ENCODE results near the gene CMTM8.

Gene CMTM8

DNA sequence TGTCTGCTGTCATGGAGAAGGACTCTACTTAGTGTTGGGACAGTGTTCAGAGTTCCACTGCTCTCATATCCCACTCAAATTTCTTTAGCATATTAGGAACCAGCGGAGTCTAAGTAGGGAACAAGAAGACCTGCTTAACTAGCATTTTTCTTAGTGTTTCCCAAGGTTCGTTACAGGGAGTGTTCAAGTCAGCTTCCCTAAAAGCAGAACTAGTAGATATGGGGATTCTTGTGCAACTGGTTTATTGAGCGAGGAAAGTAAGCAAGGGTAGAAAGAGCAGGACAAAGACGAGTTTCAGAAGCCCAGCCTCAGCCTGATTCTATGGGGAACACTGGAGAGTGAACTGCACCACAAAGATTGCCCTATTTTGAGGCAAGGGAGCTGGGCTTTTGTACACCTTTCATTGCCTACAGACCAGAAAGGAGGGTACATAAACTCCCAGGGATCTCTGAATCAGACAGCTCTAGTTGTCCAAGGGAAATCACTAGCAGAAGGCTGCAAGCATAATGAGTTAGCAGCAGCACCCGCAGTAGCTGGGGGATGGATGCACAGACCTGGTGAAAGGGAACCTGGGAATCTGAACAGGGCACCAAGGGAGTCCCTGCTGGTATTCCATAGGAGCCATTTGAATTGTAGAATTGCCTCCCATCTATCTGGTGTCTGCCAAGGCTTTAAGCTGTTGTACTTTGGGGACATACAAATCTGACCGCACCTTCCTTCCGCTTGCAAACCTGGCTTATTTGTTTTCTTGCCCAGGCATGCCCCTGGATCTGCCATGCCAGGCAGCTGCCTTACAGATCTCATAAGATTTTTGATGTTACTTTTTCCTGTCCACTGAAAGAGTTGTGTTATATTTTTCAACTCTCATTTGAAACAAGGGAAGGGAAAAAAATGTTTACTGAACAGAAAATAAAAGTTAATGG lies 168.3 kb downstream of the CMTM8 start:
- DNase-seq = no peak
- Mint-ChIP-seq H3K4me3 (no peak overlapping the region), H3K4me1 (peaks cover 48 to 86% of the 10 kb centered on the region in 2 donors), H3K27me3 (no peaks in the 10 kb centered on the region), H3K9me3 (no peaks in the 10 kb centered on the region), H3K27ac (no peak overlapping the region), H3K36me3 (peaks cover 18 to 39% of the 10 kb centered on the region in 2 donors)
- ATAC-seq (replicated peaks) = no peak

DNA sequence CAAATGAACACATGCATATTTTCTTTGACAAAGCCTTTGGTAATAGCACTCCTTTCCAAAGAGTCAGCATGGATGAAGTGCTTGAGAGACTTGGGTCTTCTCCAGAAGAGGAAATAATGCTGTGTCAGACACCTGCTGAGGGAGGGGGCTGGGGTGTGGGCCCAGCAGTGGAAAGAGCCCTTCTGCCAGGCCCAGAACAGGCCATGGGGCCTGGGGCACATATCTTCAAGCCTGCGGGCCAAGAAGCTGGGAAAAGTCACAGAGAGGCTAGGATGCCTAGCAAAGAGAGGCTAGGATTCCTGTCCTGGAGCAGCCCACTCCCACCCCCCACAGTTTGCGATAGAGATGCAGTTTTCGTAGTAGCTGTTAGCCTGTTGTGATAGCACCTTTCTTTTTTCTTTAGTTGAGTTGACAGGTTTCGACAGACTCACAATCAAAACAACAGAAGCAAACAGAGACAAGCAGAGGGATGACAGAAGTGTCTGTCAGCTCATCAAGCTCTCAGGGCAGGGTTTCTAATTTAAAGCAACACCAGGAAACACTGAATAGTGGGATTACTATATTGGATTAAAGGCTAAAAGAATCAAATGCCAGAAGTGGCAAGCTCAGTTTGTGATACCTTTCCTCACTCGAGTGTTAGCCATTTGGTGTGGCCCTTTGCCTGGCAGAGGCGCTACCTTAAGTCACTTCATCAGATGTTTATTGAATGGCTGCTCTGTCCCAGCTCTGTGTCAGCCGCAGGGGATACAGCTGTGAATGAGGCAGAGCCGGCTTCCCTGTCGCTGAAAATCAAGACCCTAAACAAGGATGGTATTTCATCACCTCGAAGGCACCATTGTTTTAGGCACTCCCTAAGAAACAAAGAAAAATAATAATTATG lies 172.1 kb downstream of the CMTM8 start:
- peaks cover 40 to 73% of the 10 kb centered on the region in 2 donors for H3K4me1 Mint-ChIP-seq
- H3K4me3 Mint-ChIP-seq = no peak overlapping the region
- peaks cover 5 to 36% of the 10 kb centered on the region in 2 donors for H3K36me3 Mint-ChIP-seq
- peak overlapping the region; percentile 37 for H3K27ac Mint-ChIP-seq
- H3K9me3 Mint-ChIP-seq = no peaks in the 10 kb centered on the region
- no peaks in the 10 kb centered on the region for H3K27me3 Mint-ChIP-seq
- DNase-seq (no peak), ATAC-seq (replicated peaks) (no peak)

DNA sequence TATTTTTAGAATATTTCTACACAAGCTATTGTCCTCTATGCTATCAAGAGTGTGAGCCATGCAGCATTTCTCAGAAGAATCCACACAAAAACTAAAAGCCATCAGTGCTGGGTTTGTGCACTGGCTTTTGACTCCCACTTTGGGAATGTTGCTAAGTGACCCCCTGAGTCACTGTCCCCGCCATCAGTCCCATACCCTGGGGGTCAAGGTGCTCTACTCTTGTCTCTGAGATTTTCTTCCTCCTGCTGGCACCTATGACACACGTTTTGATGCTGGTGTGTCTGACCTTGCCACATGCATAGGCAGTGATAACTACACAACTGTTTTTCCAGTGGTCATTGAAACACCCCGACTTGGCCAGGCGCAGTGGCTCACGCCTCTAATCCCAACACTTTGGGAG lies 173.0 kb downstream of the CMTM8 start:
- Mint-ChIP-seq H3K9me3 (no peaks in the 10 kb centered on the region), H3K36me3 (peaks cover 5 to 36% of the 10 kb centered on the region in 2 donors), H3K27me3 (no peaks in the 10 kb centered on the region), H3K27ac (no peak overlapping the region), H3K4me3 (no peak overlapping the region), H3K4me1 (peaks cover 43 to 71% of the 10 kb centered on the region in 2 donors)
- ATAC-seq (replicated peaks) = no peak
- no peak for DNase-seq

DNA sequence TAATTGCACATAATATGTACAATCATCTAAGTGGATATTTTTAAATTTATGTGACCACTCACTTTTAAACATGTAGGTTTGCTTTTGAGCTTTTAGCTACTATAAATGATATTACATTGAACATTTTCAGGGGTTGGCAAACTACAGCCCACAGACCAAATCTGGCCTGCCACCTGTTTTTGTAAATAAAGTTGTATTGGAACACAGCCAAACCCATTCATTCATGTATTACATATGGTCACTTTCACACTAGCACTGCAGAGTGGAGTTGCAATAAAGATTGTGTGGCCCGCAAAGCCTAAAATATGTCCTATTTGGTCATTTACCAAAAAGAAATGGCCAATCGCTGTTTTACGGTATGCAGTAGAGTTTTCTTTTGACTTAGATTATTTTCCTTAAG lies 174.4 kb downstream of the CMTM8 start:
- Mint-ChIP-seq H3K27me3 (no peaks in the 10 kb centered on the region), H3K9me3 (no peaks in the 10 kb centered on the region), H3K27ac (no peak overlapping the region), H3K4me3 (no peak overlapping the region), H3K36me3 (peaks cover 5 to 33% of the 10 kb centered on the region in 2 donors), H3K4me1 (peaks cover 37 to 68% of the 10 kb centered on the region in 2 donors)
- ATAC-seq (replicated peaks) (no peak), DNase-seq (no peak)

DNA sequence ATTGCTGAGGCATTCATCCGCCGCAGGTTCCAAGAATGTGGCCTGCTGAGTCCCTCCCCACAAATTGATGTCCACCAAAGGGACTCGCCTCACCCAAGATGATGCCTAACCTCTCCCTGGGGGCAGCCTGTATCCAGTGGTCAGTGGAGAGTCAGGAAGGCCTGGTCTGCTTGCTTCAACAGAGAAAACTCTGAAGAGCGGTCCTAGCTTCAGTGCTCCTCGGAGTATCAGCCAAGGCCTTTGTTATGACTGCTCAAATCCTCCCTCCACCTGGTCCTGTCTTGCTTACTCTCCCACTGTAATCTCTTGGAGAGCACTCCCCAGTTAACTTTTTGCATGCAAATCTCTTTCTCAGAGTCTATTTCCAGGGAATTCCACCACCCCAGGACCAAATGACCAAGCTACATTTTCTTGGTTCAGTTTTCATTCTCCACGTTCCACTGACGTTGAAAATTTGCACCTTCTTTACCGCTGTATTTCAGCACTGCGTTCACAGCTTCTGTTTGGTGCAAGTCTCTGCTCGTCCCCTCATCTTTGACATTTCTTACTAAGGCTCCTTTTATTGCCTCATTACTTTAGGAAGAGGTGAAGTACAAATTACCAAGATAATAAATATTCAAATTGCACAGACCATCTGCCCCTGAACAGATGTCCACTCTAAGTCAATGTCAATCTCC lies 175.5 kb downstream of the CMTM8 start:
- Mint-ChIP-seq H3K4me1 (peaks cover 42 to 70% of the 10 kb centered on the region in 2 donors), H3K9me3 (no peaks in the 10 kb centered on the region), H3K27me3 (no peaks in the 10 kb centered on the region), H3K36me3 (peaks cover 5 to 35% of the 10 kb centered on the region in 2 donors), H3K27ac (peak overlapping the region; percentile 91), H3K4me3 (peak overlapping the region; percentile 7 to 17)
- DNase-seq (no peak), ATAC-seq (replicated peaks) (peak in 1 of 2 donors; percentile 27)

DNA sequence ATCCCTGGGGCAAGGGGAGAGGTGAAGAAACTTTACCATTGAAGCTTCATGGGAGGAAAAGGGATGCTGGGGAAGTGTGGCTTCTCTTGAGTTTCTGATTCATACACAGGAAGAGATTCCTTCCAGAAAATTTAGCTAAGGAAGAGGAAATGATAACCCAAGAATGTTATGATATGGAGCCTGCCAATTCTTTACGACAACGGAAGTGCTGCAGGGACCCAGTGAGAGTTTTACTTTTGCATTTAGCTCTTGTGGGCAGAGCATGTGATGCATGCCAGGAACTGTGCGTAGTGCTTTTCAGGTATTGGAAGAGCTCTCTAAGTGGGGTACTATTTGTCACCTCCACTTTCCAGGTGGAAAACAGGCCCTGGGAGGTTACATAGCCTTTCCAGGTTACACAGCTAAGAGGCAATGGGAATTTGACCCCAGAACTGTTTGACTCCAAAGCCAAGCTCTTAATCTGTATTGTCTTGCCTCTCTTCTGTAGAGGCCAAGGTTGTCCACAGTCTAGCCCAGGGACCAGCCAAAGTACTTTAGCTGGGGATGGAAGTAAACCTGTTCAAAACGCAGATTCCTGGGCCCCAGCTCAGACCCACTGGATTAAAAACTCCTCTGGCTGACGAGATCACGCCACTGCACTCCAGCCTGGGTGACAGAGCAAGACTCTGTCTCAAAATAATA lies 176.2 kb downstream of the CMTM8 start:
- H3K27ac Mint-ChIP-seq = peak overlapping the region; percentile 91
- no peaks in the 10 kb centered on the region for H3K27me3 Mint-ChIP-seq
- peaks cover 0 to 3% of the 10 kb centered on the region in 2 donors for H3K9me3 Mint-ChIP-seq
- peaks cover 6 to 38% of the 10 kb centered on the region in 2 donors for H3K36me3 Mint-ChIP-seq
- H3K4me3 Mint-ChIP-seq = peak overlapping the region; percentile 7 to 17
- DNase-seq = no peak
- peak; percentile 79 to 84 for ATAC-seq (replicated peaks)
- H3K4me1 Mint-ChIP-seq = peaks cover 42 to 71% of the 10 kb centered on the region in 2 donors

DNA sequence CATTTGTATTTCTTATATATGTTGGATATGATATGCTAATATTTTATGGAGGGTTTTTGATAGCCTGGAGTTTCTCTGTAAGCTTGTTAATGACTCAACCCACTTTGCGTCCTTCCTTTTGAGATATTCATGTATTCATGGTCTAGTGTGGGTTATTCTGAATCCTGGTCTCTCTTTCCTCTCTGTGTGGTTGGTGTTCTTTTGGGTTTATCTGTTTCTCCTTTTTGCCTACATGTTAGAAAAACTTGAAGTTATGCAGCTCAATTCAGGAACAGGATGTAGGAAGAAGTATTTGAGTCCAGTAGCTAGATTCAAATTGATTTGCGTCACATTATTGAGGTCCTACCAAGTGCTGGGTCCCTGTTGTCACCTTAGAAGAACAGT lies 181.3 kb downstream of the CMTM8 start:
- H3K27me3 Mint-ChIP-seq = no peaks in the 10 kb centered on the region
- H3K4me3 Mint-ChIP-seq = peak overlapping the region; percentile 48 to 64
- H3K27ac Mint-ChIP-seq = peak overlapping the region; percentile 95
- peak; percentile 10 to 17 for ATAC-seq (replicated peaks)
- peaks cover 13 to 30% of the 10 kb centered on the region in 2 donors for H3K36me3 Mint-ChIP-seq
- peaks cover 66 to 92% of the 10 kb centered on the region in 2 donors for H3K4me1 Mint-ChIP-seq
- H3K9me3 Mint-ChIP-seq = peaks cover 0 to 3% of the 10 kb centered on the region in 2 donors
- DNase-seq = no peak
